SU-DHL-6 (cell line): ENCODE results near the gene UBE4B.

Experiments
- H2AFZ ChIP-seq: fragments of 200-600 bp; sonication (generic); 2 replicates; pipeline ENCODE4 v1.6.1; 2014; ENCODE audit warnings: low read depth, mild to moderate bottlenecking, moderate library complexity, mixed read lengths, antibody characterized with exemption, low read length; ENCODE audit not compliant: severe bottlenecking
- H3F3A ChIP-seq: fragments of 200-600 bp; shearing (Covaris generic); 2 replicates; pipeline ENCODE4 v1.6.0; 2016; ENCODE audit warnings: antibody characterized with exemption, mild to moderate bottlenecking; ENCODE audit not compliant: insufficient read depth
- H3K27ac ChIP-seq: fragments of 200-600 bp; sonication (generic); 2 replicates; pipeline ENCODE4 v1.5.1; 2016; ENCODE audit warnings: low read depth, mild to moderate bottlenecking, low read length, moderate library complexity, mixed read lengths
- H3K27me3 ChIP-seq: fragments of 200-600 bp; sonication (generic), shearing (Covaris generic); 2 replicates; pipeline ENCODE4 v1.6.0; 2014; ENCODE audit warnings: mild to moderate bottlenecking, low read length
- H3K36me3 ChIP-seq: fragments of 200-600 bp; sonication (generic); 2 replicates; pipeline ENCODE4 v1.6.1; 2014; ENCODE audit warnings: mild to moderate bottlenecking, low read length, mixed read lengths
- H3K4me2 ChIP-seq: fragments of 300-600, 200-600 bp; shearing (Covaris generic), sonication (generic); 2 replicates; pipeline ENCODE4 v1.6.0; 2014; ENCODE audit warnings: low read length, low read depth, mild to moderate bottlenecking; ENCODE audit not compliant: poor library complexity, severe bottlenecking
- H3K4me3 ChIP-seq: fragments of 200-600 bp; sonication (generic); 2 replicates; pipeline ENCODE4 v1.5.1; 2014; ENCODE audit warnings: antibody characterized with exemption, low read length, mild to moderate bottlenecking, mixed read lengths; ENCODE audit not compliant: insufficient read depth, poor library complexity, severe bottlenecking
- H3K79me2 ChIP-seq: fragments of 200-600 bp; sonication (generic); 2 replicates; pipeline ENCODE4 v1.6.1; 2014; ENCODE audit warnings: mild to moderate bottlenecking, low read length, moderate library complexity; ENCODE audit not compliant: insufficient read depth
- H3K9ac ChIP-seq: fragments of 200-600 bp; sonication (generic); 2 replicates; pipeline ENCODE4 v1.7.0; 2014; ENCODE audit warnings: mild to moderate bottlenecking, low read length
- H3K9me2 ChIP-seq: fragments of 200-600 bp; sonication (generic); replicated peaks from 2 replicates; pipeline ENCODE4 v1.6.1; 2014; ENCODE audit warnings: low read length; ENCODE audit not compliant: insufficient read depth
- H3K9me3 ChIP-seq: fragments of 200-600 bp; sonication (generic); 2 replicates; pipeline ENCODE4 v1.6.1; 2014; ENCODE audit warnings: low read length, mixed read lengths; ENCODE audit not compliant: insufficient read depth
- H4K20me1 ChIP-seq: fragments of 200-600 bp; sonication (generic); 2 replicates; pipeline ENCODE4 v1.6.1; 2014; ENCODE audit warnings: low read depth, mild to moderate bottlenecking, antibody characterized with exemption, low read length, moderate library complexity, mixed read lengths
- CTCF ChIP-seq: fragments of 200-600 bp; sonication (generic); IDR thresholded peaks from one replicate; pipeline ENCODE4 v1.5.1; 2017; ENCODE audit warnings: antibody characterized with exemption, mild to moderate bottlenecking, low read length, moderate library complexity; ENCODE audit not compliant: insufficient read depth, poor library complexity, severe bottlenecking
- EZH2phosphoT487 ChIP-seq: fragments of 200-600 bp; sonication (generic), shearing (Covaris generic); conservative IDR thresholded peaks from 2 replicates; pipeline ENCODE4 v1.6.1; 2018; ENCODE audit warnings: mild to moderate bottlenecking, antibody characterized with exemption, low read length, moderate library complexity, mixed read lengths

Gene UBE4B

GRCh38 chr1:10057343-10057742, 24.6 kb downstream of the UBE4B start:
- H3K27ac ChIP-seq: no peak overlapping the region
- TF ChIP-seq EZH2phosphoT487 (no peak), CTCF (no peak)

GRCh38 chr1:10057796-10058195, 25.0 kb downstream of the UBE4B start:
- Histone ChIP-seq H3K9me2 (no peaks in the 10 kb centered on the region), H3K9ac (no peak overlapping the region), H3K36me3 (no peaks in the 10 kb centered on the region), H3K79me2 (no peaks in the 10 kb centered on the region; the same call in 1 of the 2 replicates), H3K27ac (no peak overlapping the region), H3K4me3 (no peak overlapping the region), H3K27me3 (no peaks in the 10 kb centered on the region), H3F3A (no peaks in the 10 kb centered on the region), H3K4me2 (no peak overlapping the region), H3K9me3 (no peaks in the 10 kb centered on the region), H4K20me1 (no peaks in the 10 kb centered on the region), H2AFZ (no peak overlapping the region)
- no peak for TF ChIP-seq EZH2phosphoT487
- no peak for TF ChIP-seq CTCF

More at GRCh38 chr1:10057343-10057742, 24.6 kb downstream of the UBE4B start:
- Histone ChIP-seq H3K9me2 (no peaks in the 10 kb centered on the region), H3K27me3 (no peaks in the 10 kb centered on the region), H2AFZ (no peak overlapping the region), H3K4me2 (no peak overlapping the region), H3K9ac (no peak overlapping the region), H3K9me3 (no peaks in the 10 kb centered on the region), H3K36me3 (no peaks in the 10 kb centered on the region), H3F3A (no peaks in the 10 kb centered on the region), H3K4me3 (no peak overlapping the region), H4K20me1 (no peaks in the 10 kb centered on the region), H3K79me2 (no peaks in the 10 kb centered on the region; the same call in 1 of the 2 replicates)

- Histone ChIP-seq H3K4me2 (no peak overlapping the region), H3K9ac (no peak overlapping the region), H3K9me2 (no peaks in the 10 kb centered on the region), H3F3A (no peaks in the 10 kb centered on the region), H3K79me2 (no peaks in the 10 kb centered on the region; the same call in 1 of the 2 replicates), H3K27ac (no peak overlapping the region), H3K27me3 (no peaks in the 10 kb centered on the region), H4K20me1 (no peaks in the 10 kb centered on the region), H3K4me3 (no peak overlapping the region), H2AFZ (no peak overlapping the region), H3K36me3 (no peaks in the 10 kb centered on the region), H3K9me3 (no peaks in the 10 kb centered on the region)
- TF ChIP-seq EZH2phosphoT487 (no peak), CTCF (no peak)
Measured at GRCh38 chr1:10059342-10059718, 26.6 kb downstream of the UBE4B start.
